GM12874 (cell line): ENCODE measurements around the gene ZNF93.

Source experiments
- TF ChIP-seq, protein P1 (sequence below): IDR thresholded peaks from 2 replicates; pipeline ENCODE4 v1.5.1; 2011; ENCODE audit warnings: low read depth, mild to moderate bottlenecking, control low read depth, low read length, moderate library complexity; ENCODE audit not compliant: insufficient read depth

The ZNF93 gene

DNA sequence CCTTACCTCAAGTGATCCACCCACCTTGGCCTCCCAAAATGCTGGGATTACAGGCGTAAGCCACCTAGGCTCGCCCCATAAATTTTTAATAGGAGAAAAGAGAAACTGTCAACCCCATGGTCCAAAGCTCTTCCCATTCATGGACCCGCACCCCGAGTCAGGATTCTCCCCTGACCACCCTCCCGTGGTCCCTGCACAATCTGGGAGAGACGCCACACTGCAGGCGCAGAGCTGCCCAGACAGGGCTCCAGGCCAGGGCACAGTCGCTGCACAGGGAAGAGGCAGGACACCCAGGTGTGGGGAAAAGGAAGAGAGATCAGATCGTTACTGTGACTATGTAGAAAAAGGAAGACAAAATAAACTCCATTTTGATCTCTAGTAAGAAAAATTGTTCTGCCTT lies 54.5 kb downstream of the ZNF93 start:
- TF ChIP-seq, protein P1, sequence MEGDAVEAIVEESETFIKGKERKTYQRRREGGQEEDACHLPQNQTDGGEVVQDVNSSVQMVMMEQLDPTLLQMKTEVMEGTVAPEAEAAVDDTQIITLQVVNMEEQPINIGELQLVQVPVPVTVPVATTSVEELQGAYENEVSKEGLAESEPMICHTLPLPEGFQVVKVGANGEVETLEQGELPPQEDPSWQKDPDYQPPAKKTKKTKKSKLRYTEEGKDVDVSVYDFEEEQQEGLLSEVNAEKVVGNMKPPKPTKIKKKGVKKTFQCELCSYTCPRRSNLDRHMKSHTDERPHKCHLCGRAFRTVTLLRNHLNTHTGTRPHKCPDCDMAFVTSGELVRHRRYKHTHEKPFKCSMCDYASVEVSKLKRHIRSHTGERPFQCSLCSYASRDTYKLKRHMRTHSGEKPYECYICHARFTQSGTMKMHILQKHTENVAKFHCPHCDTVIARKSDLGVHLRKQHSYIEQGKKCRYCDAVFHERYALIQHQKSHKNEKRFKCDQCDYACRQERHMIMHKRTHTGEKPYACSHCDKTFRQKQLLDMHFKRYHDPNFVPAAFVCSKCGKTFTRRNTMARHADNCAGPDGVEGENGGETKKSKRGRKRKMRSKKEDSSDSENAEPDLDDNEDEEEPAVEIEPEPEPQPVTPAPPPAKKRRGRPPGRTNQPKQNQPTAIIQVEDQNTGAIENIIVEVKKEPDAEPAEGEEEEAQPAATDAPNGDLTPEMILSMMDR = no peak

DNA sequence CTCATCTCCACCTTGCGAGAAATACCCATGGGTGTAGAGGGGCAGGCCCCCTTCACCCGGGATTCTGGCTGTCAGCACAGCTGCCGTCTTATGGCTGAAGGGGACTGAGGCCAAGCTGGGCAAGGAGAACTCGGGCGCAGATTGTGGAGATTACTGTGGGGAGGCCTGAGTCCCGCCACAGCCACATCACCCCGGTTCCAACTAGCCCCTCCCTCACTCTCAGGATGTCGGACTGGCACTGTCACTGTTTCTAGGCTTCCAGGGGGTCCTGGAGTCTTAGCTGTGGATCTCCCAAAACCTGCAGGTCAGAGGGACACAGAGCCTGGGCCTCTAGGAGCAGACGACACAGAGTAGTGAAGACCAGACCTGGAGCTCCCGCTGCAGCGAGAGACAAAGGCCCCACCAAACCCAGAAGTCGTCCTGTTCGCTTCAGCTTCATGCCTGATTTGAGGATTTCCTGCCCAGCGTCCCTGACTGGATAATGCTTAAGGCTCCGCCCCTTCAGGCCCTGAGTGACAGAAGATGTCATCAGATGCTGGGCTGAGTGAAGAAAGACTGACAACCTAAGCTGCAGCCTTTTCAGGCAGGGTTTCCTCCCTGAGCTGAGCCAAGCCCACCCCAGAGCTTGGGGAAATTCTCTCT lies 55.8 kb downstream of the ZNF93 start:
- TF ChIP-seq, protein P1 = no peak

- TF ChIP-seq, protein P1 = peak; percentile 55
Observed at GRCh38 chr19:19959151-19959799, 58.5 kb downstream of the ZNF93 start.

GRCh38 chr19:19964416-19964815 lies 63.7 kb downstream of the ZNF93 start:
- TF ChIP-seq, protein P1 = no peak

GRCh38 chr19:19966862-19967261 lies 66.1 kb downstream of the ZNF93 start:
- TF ChIP-seq, protein P1 = no peak
